Astrocyte of the cerebellum (primary cell): ENCODE data around the gene RFPL1.

Experiments
- DNase-seq: peaks from one replicate; pipeline ENCODE4 v3.0.0-alpha.2; 2011; ENCODE audit warnings: low read depth
- H3K4me3 ChIP-seq: 2 replicates; pipeline ENCODE4 v1.5.1; 2011; ENCODE audit warnings: mild to moderate bottlenecking, low read depth, low read length, moderate library complexity
- in situ Hi-C: cut with HindIII; loops from 2 replicates; pipeline ENCODE4 v1.10.0; 2017; ENCODE audit warnings: low sequenced_read_pairs
- TF ChIP-seq, protein P1 (sequence below): IDR thresholded peaks from 2 replicates; pipeline ENCODE4 v1.5.1; 2012; ENCODE audit warnings: low read length, low read depth, moderate library complexity, mild to moderate bottlenecking; ENCODE audit errors: missing control alignments

RFPL1 gene

GRCh38 chr22:29451863-29452262, 13.5 kb downstream of the RFPL1 start:
- no peak overlapping the region for H3K4me3 ChIP-seq
- TF ChIP-seq, protein P1, sequence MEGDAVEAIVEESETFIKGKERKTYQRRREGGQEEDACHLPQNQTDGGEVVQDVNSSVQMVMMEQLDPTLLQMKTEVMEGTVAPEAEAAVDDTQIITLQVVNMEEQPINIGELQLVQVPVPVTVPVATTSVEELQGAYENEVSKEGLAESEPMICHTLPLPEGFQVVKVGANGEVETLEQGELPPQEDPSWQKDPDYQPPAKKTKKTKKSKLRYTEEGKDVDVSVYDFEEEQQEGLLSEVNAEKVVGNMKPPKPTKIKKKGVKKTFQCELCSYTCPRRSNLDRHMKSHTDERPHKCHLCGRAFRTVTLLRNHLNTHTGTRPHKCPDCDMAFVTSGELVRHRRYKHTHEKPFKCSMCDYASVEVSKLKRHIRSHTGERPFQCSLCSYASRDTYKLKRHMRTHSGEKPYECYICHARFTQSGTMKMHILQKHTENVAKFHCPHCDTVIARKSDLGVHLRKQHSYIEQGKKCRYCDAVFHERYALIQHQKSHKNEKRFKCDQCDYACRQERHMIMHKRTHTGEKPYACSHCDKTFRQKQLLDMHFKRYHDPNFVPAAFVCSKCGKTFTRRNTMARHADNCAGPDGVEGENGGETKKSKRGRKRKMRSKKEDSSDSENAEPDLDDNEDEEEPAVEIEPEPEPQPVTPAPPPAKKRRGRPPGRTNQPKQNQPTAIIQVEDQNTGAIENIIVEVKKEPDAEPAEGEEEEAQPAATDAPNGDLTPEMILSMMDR: no peak
- DNase-seq: no peak
- in situ Hi-C loops: no loop called here

DNA sequence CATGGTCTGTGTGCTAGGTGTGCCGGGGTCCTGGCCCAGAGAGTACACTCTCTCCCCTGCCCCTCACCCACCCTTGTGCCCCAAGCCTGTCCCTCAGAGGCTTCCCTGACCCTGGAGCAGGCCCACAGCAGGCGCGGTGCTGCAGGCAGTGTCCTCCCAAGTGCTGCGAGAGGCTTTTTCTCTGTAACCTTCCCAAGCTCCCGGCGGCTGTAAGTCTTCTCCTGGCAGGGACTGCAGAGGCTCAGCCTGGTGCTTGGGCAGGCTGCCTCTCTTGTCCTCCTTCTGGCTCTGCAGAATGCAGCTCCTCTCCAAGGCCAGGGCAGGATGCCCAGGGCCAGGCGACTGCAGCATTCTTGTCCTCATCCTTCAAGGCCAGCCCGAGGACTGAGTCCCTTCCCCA, 15.9 kb downstream of the RFPL1 start:
- no peak overlapping the region for H3K4me3 ChIP-seq
- TF ChIP-seq, protein P1: no peak
- no peak for DNase-seq
- in situ Hi-C loops: no loop called here

DNA sequence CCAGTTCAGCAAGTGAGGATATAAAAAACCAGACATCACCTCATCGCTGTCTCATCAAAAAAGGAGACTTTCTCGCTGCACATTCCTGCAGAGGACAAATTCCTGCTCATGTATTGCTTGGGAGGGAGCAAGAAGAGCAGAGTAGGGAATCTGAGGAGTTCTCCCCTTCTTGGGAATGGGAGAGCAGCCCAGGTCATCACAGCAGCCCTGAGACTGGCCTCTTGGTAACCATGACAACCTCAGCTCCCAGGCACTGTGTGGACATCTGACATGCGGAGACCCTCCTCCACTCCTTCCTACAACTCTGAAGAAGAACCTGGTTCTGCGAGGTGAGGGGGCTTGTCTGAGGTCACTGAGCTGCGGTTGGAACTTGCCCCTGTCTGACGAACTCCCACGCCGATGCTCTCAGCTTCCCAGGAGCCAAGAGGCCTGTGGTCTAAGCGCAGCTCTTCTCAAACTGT, 17.9 kb downstream of the RFPL1 start:
- no peak overlapping the region for H3K4me3 ChIP-seq
- TF ChIP-seq, protein P1: no peak
- in situ Hi-C loops: no loop called here
- no peak for DNase-seq

DNA sequence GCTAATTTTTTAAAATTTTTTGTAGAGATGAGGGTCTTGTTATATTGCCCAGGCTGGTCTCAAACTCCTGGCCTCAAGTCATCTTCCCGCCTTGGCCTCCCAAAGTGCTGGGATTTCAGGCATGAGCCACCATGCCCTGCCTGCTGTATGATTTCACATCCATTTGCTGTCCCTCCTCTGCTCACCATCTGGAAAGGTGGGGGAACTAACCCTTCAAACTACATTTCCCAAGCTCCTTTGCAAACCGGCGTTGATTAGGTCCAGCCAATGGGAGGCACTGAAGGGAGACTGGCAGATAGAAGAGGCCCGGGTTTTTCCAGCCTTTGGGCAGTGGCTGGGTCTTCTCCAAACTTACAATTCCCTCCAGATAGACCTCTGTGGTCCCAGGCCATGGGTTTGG, 19.3 kb downstream of the RFPL1 start:
- TF ChIP-seq, protein P1: no peak
- in situ Hi-C loops: no loop called here
- no peak overlapping the region for H3K4me3 ChIP-seq
- no peak for DNase-seq

DNA sequence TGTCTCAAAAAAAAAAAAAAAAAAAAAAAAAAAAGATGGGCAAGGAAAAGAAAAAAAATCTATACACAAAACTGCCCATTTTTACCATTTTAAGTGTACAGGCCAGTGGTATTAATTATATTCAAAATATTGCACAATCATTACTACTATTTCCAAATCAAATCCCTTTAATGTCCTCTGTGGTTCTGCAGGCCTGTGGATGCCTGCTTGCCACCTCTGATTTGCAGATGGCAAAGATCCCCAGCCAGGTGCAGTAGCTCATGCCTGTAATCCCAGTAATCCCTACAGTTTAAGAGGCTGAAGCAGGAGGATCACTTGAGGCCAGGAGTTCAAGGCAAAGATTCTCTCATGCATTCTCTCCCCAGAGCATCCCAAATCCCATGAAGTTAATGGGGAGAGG, 20.2 kb downstream of the RFPL1 start:
- in situ Hi-C loops: no loop called here
- DNase-seq: no peak
- TF ChIP-seq, protein P1: no peak
- H3K4me3 ChIP-seq: no peak overlapping the region

DNA sequence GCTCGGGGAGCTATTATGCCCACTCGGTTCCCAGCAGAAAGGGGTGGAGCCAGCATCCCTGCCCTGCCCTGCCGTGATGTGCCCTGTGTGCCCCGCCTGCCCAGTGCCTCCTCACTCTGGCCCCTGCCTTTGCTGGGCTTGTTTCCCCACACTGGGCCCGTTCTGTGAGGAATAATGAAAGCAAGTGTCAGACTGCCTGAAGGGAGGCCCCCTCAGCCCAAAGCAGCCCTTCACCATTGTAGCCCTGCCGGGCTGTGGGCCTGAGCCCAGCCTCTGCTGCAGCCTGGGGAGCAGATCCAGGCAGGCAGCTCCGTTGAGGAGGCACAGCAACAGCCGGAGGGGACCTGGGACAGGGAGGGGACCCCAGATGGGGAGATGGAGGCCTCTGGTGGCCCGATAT, 21.4 kb downstream of the RFPL1 start:
- H3K4me3 ChIP-seq: no peak overlapping the region
- no peak for DNase-seq
- TF ChIP-seq, protein P1: no peak
- in situ Hi-C loops: no loop called here

- DNase-seq: no peak
- in situ Hi-C loops: no loop called here
- TF ChIP-seq, protein P1: no peak
- no peak overlapping the region for H3K4me3 ChIP-seq
These were observed 22.9 kb downstream of the RFPL1 start for GRCh38 chr22:29461263-29461662.
